HG02852 (cell line): Measurements from ENCODE around the gene GALNT2.

Experiments used
- ATAC-seq: cut with Tn5 transposase; IDR thresholded peaks from one replicate; pipeline ENCODE4 v1.9.1; 2021; ENCODE audit warnings: mild to moderate bottlenecking, moderate library complexity; ENCODE audit not compliant: unreplicated experiment

The GALNT2 gene

DNA sequence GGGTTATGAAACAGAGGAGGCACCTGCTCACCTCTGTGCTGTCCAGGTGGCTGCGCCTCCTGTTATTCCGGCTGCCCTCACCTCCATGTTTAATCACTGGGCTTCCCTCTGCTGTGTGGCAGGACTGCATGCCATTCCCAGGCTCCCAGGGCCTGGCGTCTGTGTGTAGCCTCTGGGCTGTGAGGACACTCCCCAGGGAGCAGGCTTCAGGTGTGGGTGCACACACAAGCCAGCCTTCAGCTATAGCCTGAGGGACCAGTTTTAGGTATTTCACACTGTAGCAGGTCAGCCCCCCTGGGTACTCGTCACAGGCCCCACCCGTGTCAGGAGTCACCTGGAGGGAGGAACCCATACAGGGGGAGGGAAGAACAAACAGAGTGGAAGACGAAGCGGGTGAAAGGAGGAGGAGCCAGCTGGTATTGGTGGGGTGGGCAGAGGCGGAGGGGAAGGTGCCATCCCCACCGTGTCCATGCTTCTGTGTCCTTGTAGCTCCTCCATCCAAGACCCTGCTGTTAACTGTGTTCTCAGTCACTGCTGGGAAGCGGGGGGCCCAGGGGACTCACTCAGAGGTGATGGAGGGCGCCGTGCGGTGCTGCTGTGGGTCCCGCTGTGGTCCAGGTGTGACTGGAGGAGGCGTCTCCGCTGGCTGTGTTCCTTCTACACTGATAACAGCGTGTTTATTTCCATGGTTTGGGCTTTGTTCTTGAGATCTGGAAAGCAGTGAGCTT, 200.5 kb downstream of the GALNT2 start:
- no peak for ATAC-seq

DNA sequence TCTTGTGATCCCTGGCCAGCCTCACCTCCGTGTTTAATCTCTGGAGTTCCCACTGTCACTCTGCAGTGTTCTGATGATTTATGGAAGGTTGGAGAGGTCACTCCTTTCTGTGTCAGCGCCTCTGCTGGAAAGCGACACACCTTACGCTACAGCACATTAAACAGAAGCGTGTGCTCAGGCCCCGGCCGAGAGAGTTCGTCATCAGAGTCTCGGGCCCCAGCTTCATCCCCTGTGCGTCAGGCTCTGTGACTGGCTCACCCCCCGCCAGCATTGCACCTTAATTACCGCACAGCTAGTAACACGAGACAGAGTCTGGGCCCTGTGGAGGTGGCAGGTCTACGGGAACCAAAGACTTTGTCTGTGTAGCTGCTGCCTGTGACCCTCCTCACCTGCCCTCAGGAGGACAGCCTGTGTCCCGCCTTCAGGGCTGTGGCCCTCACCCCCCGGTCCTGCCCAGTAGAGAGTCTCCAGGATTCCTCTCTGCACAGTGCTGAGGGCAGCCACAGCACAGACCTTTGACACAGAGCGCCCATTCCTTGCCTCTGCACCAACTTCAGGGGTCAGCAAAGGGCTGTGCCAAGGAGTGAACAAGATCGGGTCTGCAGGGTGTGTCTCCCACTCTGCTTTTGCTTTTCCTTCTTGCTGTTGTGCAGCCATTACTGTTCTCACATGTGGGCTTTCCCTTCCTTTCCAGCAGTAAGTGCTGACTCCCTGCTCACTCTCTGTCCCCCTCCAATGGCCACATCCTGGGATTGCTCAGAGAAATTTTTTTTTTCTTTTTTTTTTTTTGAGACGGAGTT, 201.5 kb downstream of the GALNT2 start:
- peak; percentile 36 for ATAC-seq

DNA sequence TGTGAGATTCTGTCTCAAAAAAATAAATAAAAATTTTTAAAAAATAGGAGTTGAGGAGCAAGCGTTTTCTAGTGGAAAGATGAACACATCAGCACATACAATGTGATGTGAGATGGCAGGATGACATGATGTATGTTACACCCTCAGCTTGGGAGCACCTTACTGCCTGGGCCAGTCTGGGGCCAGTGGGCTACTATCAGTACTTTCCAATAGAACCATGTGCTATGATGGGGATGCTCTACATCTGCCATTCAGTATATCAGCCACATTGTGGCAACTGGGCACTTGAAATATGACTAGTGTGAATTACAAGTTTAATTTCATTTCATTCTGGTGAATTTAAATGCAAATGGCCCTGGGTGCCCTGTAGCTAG, 203.1 kb downstream of the GALNT2 start:
- no peak for ATAC-seq

DNA sequence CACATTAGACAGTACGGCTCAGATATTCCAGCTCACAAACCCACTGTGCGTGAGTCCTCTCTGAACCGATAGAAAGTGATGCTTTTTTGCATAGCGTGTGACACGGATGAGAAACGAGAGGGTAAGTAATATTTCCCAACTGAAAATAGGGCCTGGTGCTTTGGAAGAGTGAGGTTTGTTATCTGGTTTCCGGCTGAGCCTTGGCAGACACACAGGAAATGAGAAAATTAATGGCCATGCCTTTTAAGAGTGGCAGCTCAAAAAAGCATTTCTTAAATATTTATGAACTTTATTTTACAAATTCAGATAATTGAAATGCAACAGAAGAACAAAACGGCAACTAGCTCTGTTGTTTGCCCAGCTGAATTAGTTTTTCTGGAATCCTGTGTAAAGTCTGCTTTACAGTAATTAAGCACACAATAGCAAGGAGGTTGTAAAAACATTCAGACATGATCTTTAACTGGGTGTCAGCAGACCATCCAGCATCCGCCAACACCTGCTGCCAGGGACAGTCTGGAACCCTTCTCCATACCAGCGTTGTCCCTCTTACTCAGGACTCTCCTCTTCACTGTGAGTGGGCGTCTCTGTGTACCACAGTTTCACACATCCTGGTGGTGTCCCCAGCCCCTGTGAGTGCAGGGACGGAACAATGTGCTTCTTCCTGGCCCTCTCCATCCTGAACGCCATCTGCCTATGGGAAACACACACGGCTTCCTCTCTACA, 203.7 kb downstream of the GALNT2 start:
- ATAC-seq = peak; percentile 58

DNA sequence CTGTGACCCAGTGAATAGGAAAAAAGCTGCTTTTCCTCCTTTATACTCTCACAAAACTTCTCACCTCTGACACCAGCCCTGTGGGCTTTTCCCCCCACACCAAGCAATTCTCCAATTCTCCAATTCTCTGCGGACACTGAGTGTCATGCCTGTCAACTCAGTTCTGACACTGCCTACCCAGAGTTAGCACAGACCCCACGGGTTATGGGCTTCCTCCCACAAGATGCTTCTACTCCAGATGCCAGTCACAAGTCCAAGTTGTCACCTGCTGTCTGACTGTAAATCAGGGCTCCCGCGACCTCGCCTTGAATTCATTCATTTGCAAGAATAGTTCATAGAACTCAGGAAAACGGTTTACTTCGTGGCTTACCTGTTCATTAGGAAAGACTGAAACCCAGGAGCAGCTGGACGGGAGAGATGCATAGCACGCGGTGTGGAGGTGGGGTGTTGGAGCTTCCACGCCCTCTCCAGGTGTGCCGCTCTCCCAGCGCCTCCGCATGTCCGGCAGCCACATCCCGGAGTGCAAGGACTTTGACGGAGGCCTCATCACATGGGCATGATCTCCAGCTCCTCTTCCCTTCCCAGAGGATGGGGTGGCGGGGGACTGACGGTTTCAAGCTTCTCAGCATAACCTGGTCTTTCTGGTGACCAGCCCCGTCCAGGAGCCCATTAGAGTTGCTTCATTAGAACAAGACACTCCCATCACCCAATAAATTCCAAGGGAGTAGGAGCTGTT, 204.4 kb downstream of the GALNT2 start:
- ATAC-seq = no peak

DNA sequence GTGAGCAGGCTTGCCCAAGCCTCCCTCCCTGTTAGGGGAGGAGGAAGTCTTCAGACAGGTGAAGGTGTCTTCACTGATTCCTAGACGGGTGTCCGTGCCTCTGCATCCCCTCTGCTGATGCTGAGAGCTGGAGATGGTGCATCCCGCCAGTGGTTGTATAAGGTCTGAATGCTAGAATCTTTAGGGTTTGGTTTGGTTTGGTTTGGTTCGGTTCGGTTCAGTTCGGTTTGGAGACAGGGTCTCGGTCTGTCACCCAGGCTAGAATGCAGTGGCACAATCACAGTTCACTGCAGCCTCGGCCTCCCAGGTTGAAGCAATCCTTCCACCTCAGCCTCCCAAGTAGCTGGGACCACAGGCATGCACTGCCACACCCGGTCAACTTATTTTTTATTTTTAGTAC, 205.5 kb downstream of the GALNT2 start:
- no peak for ATAC-seq

DNA sequence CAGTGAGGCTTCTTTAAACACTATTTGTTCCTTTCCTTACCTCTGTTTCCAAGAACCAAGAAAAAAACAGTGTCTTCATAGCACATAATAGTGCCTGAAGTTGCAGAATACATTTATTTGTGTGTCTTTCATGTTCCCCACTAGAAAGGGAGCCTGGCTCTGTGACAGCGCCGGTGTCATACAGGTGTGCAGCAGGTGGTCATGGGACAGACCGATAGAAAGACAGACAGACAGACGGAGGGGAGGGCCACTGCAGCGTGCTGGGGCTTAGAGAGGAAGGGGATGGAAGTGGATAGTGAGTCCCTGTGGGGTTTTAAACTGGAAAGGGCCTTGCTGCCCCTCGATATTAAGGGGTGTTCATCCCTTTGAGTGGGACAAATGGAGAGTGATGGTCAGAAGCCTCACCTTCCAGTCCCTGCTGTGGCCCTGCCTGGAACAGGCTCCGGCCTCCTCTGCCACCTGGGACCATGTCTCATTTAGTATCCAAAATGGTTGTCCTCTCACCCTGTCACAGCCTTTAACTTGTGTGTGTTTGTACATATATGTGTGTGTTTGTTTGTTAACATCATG, 206.2 kb downstream of the GALNT2 start:
- no peak for ATAC-seq

DNA sequence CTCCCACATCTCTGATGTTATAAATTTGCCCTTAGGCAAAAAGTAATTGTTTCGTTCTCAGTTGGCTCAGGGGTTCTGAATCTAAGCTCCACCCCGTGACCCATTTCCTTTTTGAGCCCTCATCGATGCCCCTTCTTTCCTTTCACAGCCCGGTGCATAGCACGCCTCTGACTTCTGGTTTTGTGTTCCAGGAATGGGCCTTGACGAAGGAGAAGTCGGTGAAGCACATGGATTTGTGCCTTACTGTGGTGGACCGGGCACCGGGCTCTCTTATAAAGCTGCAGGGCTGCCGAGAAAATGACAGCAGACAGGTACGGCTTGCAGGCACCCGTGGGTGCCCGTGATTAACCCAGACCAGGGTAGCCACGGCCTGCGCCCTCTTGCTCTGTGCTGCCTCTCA, 207.2 kb downstream of the GALNT2 start:
- ATAC-seq = no peak

DNA sequence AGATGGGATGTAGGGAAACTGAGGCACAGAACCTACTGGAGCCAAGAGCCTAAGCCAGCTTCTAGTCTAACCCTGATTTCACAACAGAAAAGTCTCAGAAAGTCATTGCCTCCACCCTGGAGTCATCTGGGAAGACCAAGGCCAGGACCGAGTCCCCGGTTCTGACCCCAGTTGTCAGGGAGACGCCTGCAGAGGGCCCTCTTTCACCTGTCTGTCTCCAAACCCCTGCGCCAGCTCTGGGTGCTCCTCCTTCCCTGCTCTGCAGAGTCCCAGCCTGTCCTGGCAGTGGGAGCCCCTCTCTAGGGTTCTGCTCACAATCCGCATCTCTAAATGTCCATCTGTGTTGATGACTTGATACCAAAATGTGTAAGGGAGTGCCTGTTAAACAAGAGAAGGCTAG, 209.4 kb downstream of the GALNT2 start:
- ATAC-seq = no peak

DNA sequence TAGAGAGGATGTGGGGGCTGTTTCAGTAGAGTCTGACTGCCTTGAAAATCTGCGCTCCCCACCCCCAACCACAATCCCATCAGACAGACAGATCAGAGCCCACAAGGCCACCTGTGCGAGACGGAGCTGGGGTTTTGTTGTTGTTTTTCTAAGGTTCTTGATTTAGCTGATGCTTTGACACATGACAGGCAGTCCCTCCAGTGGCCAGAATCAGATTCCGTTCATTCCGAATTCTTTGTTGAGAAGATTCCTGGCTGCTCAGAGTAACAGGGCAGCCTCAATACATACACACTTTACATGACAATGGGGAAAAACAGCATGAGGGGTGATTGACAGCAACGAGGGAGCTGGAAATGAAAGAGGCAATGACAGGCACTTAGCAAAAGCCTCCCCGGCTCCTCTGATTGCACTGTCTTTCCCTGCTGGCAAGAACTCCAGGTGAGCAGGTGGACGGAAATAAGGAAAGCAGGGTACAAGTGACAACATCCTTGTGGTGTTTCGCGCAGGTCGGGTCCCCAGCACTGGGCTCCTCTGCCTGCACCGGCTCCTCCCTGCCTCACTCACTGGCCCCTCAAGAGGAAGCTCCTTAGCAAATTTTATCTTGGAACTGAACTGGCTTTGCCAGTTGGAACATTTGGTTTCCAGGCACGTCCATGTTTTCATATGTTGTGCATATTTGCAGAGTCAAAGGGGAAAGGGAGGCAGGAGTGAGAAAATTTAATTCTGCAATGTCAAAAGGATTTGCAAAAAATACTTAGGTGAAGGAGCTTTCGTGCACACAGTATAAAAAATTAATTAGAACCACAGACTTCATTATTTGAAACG, 210.4 kb downstream of the GALNT2 start:
- no peak for ATAC-seq

DNA sequence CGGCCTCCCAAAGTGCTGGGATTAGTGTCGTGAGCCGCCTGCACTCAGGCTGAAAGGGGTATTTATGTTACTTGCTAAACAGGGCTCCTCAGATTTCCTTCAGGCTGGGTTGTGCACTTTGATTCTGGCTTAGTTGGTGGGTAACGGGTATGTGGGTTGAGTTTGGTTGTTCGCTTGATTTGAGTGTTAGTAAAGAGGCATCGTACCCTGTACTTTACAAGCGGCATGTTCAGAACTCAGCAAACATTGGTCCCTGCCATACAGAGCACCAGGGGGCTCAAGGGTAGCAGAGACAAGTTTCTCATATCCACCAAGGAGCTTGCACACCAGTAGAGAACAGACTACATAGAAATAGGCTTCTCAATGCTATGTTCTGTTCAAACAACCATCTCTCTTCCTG, 211.3 kb downstream of the GALNT2 start:
- no peak for ATAC-seq

DNA sequence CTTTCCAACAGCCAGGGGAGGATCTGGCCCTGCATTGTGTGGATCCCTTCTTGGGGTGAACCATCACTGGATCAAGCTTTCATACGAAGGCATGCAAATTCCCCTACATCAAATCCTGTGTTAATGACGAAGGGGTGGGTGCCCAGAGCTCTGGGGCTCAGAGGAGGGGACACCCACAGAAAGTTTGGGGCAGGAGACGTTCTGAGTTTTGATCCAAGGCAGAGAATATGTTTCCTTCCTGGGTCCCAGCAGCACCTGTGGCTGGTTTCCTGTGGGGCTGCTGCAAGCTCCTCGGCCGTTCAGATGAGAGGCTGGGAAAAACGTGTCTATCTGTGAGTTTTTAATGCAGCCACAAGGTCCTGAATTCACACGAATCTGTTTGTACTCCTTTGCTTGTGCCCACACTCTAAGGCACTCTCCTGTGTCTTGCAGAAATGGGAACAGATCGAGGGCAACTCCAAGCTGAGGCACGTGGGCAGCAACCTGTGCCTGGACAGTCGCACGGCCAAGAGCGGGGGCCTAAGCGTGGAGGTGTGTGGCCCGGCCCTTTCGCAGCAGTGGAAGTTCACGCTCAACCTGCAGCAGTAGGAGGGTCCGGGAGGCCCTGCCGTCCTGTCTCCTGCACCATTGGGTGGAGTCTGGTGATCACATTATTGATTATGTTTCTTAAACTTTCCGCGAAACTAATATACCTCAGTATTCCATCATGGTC, 212.0 kb downstream of the GALNT2 start:
- no peak for ATAC-seq

DNA sequence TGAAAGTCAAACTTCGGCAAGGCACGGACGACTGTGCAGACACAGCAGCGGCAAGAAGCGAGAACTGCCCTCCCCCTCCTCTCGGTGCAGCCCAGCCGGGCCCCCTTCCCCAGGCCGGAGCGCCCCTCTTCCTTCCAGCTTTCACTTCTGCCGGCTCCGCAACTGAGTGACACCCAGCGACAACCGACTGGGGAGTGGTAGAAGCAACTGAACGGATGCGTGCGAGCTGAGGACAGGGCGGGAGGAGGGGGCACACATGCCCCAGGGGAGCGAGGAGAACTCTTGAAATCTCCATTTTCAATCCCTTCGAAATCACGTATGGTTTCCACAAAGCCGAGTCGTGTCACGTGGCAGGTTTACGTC, 212.5 kb downstream of the GALNT2 start:
- ATAC-seq = no peak

DNA sequence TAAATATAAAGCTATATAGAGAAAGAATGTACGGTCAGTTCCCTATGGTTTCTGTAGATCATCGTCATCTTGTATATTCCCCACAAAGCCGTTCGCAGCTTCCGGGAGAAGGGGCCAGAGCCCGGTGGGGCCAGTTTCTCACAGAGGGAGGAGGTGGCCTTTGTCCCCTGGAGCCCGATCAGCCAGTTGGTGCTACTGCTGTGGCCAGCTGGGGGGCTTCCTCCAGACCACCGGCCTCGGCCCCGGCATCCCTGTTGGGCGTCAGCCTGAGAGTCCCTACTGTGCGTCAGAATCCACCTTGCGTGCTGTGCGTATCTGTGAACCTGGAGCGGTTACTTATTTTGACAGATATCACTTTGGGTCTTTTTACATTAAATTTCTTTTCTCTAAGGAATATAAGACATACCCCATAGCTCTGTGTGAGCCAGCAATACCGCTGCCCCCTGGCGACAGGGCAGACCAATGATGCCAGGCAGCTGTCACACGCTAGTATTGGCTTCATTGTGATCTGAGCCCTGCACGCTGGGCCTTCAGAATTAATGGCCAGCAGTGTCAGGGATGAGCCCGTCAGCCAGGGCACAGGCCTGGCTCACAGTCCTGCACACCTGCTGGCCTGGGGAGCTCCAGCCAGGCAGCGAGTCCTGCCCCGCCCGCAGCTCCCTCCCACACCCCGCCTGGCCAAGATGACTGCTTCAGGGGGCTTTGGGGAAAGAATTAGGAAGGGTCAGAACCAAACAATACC, 213.2 kb downstream of the GALNT2 start:
- ATAC-seq = no peak

DNA sequence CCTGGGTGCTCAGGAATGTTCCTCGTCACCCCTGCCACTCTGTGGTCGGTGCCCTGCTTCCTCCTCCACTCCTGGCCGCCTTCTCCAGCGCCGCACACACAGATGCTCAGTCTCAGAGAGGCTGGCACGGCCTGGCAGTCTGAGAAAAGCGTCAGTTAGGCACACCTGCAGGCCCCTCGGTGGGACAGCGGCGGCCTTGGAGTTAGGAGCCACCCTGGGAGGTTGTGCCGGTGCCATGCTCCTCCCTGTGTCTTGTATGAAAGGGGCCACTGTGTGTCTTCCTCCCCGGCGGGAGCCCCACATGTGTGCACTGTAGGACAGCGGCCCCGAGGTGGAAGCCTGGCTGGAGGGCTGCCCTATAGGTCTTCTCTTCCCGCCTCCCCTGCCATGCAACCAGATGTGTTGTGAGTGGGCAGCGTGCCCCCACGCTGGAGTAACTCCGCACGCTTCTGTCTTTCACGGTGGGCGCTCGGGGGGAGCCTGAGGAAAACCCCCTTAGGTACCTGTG, 213.9 kb downstream of the GALNT2 start:
- ATAC-seq = no peak

DNA sequence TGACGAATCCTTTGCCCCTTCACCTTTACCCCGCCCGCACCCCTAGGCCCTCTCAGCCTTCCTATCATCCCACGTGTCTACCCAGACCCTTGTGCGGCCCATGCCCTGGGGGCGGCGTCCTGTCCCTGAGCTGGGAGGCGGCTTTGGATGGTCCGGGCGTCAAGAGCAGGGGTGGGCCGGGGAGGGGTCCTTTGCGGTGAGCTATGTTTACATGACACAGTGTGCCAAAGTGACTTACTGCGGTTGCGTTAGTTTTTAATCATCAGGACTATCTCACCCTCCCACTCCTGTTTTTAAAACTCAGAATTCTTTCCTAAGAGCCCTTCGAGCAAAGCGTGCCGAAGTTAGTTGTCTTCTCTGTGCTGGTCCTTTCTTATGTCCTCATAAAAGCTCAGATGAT, 214.5 kb downstream of the GALNT2 start:
- ATAC-seq = no peak

DNA sequence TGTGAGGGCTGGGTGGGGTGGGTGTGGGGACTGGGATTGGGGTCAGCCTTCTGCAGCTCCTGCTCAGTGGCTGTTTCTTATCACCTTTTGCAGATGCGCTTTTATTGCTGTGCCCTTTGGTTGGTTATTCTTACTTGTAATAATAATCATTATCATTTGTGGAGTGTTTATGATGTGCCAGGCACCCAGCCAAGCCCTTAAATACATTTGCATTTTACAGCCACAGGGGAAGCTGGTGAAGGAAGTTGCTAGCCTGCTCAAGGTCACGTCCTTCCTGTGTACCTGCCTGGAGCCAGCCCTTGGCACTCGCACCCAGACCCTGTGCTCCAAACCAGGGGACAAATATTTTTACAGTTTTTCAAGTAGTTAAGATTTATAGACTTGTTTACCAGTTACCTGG, 215.1 kb downstream of the GALNT2 start:
- no peak for ATAC-seq

DNA sequence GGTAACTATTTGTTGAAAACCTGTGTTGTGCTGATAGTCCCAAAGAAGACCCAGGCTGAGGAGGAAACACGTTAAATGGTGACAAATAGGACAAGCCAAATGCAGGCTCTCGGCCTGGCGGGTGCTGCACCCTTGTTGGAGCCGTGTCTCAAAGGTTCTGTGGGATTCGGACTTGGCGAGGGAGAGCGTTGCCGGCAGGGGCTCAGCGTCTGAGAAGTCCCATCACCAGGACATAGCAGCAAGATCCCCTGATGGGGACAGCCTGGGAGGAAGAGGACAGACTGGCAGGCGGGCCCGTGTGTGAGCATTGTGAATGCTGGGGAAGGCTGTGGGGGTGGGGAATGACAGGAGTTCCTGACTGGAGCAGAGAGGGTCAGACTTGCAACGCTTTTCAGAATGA, 216.6 kb downstream of the GALNT2 start:
- no peak for ATAC-seq

DNA sequence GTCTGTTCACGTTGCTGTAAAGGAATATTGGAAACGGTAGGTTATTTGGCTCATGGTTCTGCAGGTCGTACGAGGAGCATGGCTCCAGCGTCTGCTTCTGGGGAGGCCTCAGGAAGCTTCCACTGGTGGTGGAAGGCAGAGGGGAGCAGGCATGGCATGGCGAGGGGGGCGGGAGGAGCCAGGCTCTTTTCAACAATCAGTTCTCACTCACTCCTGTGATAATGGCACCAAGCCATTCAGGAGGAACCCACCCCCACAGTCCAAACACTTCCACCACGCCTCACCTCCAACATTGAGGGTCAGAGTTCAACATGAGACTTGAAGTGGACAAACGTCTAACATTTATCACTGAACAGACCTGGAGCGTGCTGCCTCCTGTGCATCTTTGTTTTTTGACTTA, 217.9 kb downstream of the GALNT2 start:
- ATAC-seq = no peak
